Measurements from ENCODE around the gene FRY. TPM values are rescaled to one million over a fixed set of nuclear protein-coding genes. Genes with fewer than 3 reads are reported as not detected.

FRY gene
- total and polyA plus RNA-seq, 4 donors: 6.2 to 31.2 (median 12.7) TPM

- no peak for TF ChIP-seq JUND (IDR thresholded peaks at IDR 0.05)
- TF ChIP-seq RAD21 (IDR thresholded peaks at IDR 0.05): no peak
- no peak for TF ChIP-seq FOXA1 (IDR thresholded peaks at IDR 0.05)
- TF ChIP-seq RXRA (IDR thresholded peaks at IDR 0.05): no peak
- no peak for TF ChIP-seq CTCF (IDR thresholded peaks at IDR 0.05; ENCODE audit: low read depth, low read length, missing input control)
- 89% methylated on average over 1 of the region's 1 CpG for WGBS
- Histone ChIP-seq H3K9ac (ENCODE audit: low read depth in 1 of 2, low read length in 2 of 2) (no peak overlapping the region), H3K4me1 (ENCODE audit: control insufficient read depth in 4 of 4, insufficient read depth in 4 of 4, low read length in 3 of 4) (no peaks in the 10 kb centered on the region), H3K4me3 (ENCODE audit: low read depth in 1 of 3, low read length in 3 of 3) (no peak overlapping the region), H3K27me3 (ENCODE audit: control insufficient read depth in 4 of 4, insufficient read depth in 4 of 4, low read length in 3 of 4) (no peaks in the 10 kb centered on the region), H3K27ac (ENCODE audit: low read depth in 1 of 2, low read length in 2 of 2) (no peak overlapping the region), H3K36me3 (ENCODE audit: control insufficient read depth in 4 of 4, insufficient read depth in 3 of 4, low read depth in 1 of 4, low read length in 3 of 4) (peaks cover 0 to 2% (median 1%) of the 10 kb centered on the region in 4 donors), H3K9me3 (ENCODE audit: control insufficient read depth in 4 of 4, low read length in 3 of 4) (no peaks in the 10 kb centered on the region)
- DNase-seq (ENCODE audit: low spot score): no peak
Observed at GRCh38 chr13:32168131-32168530, 136.6 kb downstream of the FRY start.

GRCh38 chr13:32170841-32171240, 139.3 kb downstream of the FRY start:
- peaks cover 0 to 2% (median 0%) of the 10 kb centered on the region in 4 donors for H3K36me3 ChIP-seq (ENCODE audit: control insufficient read depth in 4 of 4, insufficient read depth in 3 of 4, low read depth in 1 of 4, low read length in 3 of 4)
- 96% methylated on average over 4 of the region's 4 CpGs for WGBS
- no peaks in the 10 kb centered on the region for H3K9me3 ChIP-seq (ENCODE audit: control insufficient read depth in 4 of 4, low read length in 3 of 4)
- no peak for DNase-seq (ENCODE audit: low spot score)
- H3K4me1 ChIP-seq (ENCODE audit: control insufficient read depth in 4 of 4, insufficient read depth in 4 of 4, low read length in 3 of 4): peaks cover 0 to 2% (median 0%) of the 10 kb centered on the region in 4 donors
- no peak overlapping the region for H3K4me3 ChIP-seq (ENCODE audit: low read depth in 1 of 3, low read length in 3 of 3)
- no peak for TF ChIP-seq CTCF (IDR thresholded peaks at IDR 0.05; ENCODE audit: low read depth, low read length, missing input control)
- no peak overlapping the region for H3K9ac ChIP-seq (ENCODE audit: low read depth in 1 of 2, low read length in 2 of 2)
- H3K27ac ChIP-seq (ENCODE audit: low read depth in 1 of 2, low read length in 2 of 2): no peak overlapping the region
- no peaks in the 10 kb centered on the region for H3K27me3 ChIP-seq (ENCODE audit: control insufficient read depth in 4 of 4, insufficient read depth in 4 of 4, low read length in 3 of 4)

- no peaks in the 10 kb centered on the region for H3K27me3 ChIP-seq (ENCODE audit: control insufficient read depth in 4 of 4, insufficient read depth in 4 of 4, low read length in 3 of 4)
- H3K4me3 ChIP-seq (ENCODE audit: low read depth in 1 of 3, low read length in 3 of 3): no peak overlapping the region
- H3K36me3 ChIP-seq (ENCODE audit: control insufficient read depth in 4 of 4, insufficient read depth in 3 of 4, low read depth in 1 of 4, low read length in 3 of 4): peaks cover 0 to 8% (median 2%) of the 10 kb centered on the region in 4 donors
- TF ChIP-seq HNF4A (conservative IDR thresholded peaks at IDR 0.05) (no peak), YY1 (IDR thresholded peaks at IDR 0.05) (no peak), REST (IDR thresholded peaks at IDR 0.05) (no peak), MAX (IDR thresholded peaks at IDR 0.05) (no peak), NR2F2 (IDR thresholded peaks at IDR 0.05) (no peak), ZBTB33 (IDR thresholded peaks at IDR 0.05) (no peak), SP1 (IDR thresholded peaks at IDR 0.05) (no peak), HNF4G (IDR thresholded peaks at IDR 0.05) (no peak), FOXA2 (IDR thresholded peaks at IDR 0.05) (no peak), JUND (IDR thresholded peaks at IDR 0.05) (no peak)
- no peak overlapping the region for H3K9ac ChIP-seq (ENCODE audit: low read depth in 1 of 2, low read length in 2 of 2)
- WGBS: 93% methylated on average over 1 of the region's 1 CpG
- no peak overlapping the region for H3K27ac ChIP-seq (ENCODE audit: low read depth in 1 of 2, low read length in 2 of 2)
- H3K4me1 ChIP-seq (ENCODE audit: control insufficient read depth in 4 of 4, insufficient read depth in 4 of 4, low read length in 3 of 4): peaks cover 0 to 7% (median 3%) of the 10 kb centered on the region in 4 donors
- no peaks in the 10 kb centered on the region for H3K9me3 ChIP-seq (ENCODE audit: control insufficient read depth in 4 of 4, low read length in 3 of 4)
- no peak for DNase-seq (ENCODE audit: low spot score)
Observed at GRCh38 chr13:32173881-32174280, 142.3 kb downstream of the FRY start.
